ENCODE measurements around the gene SMIM41. TPM values are rescaled to one million over a fixed set of nuclear protein-coding genes. Genes with fewer than 3 reads are reported as not detected.

The SMIM41 gene
- total RNA-seq, 1 donor from 2014 or later: not detected

- TF ChIP-seq, protein P1, sequence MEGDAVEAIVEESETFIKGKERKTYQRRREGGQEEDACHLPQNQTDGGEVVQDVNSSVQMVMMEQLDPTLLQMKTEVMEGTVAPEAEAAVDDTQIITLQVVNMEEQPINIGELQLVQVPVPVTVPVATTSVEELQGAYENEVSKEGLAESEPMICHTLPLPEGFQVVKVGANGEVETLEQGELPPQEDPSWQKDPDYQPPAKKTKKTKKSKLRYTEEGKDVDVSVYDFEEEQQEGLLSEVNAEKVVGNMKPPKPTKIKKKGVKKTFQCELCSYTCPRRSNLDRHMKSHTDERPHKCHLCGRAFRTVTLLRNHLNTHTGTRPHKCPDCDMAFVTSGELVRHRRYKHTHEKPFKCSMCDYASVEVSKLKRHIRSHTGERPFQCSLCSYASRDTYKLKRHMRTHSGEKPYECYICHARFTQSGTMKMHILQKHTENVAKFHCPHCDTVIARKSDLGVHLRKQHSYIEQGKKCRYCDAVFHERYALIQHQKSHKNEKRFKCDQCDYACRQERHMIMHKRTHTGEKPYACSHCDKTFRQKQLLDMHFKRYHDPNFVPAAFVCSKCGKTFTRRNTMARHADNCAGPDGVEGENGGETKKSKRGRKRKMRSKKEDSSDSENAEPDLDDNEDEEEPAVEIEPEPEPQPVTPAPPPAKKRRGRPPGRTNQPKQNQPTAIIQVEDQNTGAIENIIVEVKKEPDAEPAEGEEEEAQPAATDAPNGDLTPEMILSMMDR (IDR thresholded peaks at IDR 0.05; ENCODE audit: insufficient read depth, low read length, poor library complexity, severe bottlenecking): no peak
- peaks cover 3% of the 10 kb centered on the region for H3K36me3 ChIP-seq (ENCODE audit: control insufficient read depth, insufficient read depth, low read length)
- DNase-seq (ENCODE audit: low read depth): no peak
- H3K27me3 ChIP-seq (ENCODE audit: control insufficient read depth, insufficient read depth, low read length): no peaks in the 10 kb centered on the region
- H3K4me3 ChIP-seq (ENCODE audit: low read depth, low read length): no peak overlapping the region
These were observed 4.4 kb upstream of the SMIM41 start for GRCh38 chr12:52074971-52075724.

DNA sequence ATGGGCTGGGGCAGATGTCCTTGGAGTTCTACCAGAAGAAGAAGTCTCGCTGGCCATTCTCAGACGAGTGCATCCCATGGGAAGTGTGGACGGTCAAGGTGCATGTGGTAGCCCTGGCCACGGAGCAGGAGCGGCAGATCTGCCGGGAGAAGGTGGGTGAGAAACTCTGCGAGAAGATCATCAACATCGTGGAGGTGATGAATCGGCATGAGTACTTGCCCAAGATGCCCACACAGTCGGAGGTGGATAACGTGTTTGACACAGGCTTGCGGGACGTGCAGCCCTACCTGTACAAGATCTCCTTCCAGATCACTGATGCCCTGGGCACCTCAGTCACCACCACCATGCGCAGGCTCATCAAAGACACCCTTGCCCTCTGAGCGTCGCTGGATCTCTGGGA lies 2.7 kb upstream of the SMIM41 start:
- no peaks in the 10 kb centered on the region for H3K27me3 ChIP-seq (ENCODE audit: control insufficient read depth, insufficient read depth, low read length)
- no peak overlapping the region for H3K4me3 ChIP-seq (ENCODE audit: low read depth, low read length)
- TF ChIP-seq, protein P1 (IDR thresholded peaks at IDR 0.05; ENCODE audit: insufficient read depth, low read length, poor library complexity, severe bottlenecking): no peak
- DNase-seq (ENCODE audit: low read depth): no peak
- peaks cover 3% of the 10 kb centered on the region for H3K36me3 ChIP-seq (ENCODE audit: control insufficient read depth, insufficient read depth, low read length)

DNA sequence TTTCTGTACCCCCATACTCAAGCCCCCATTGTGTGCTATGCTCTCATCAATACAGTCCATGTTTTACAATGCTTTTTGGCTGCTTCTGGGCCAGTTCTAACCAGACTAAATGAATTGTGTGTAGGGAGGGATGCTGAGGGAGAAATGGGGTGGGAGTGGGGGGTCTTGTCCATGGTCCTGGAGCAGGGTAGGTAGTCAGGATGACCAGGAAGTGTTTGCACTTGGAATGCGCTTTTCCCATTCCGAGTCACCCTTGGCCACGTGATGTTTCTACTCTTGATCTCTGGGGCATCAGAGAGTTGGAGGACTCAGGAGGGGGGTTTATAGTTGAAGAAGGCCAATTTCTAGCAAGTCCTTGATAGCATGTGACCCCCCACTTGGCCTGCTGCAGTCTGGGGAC lies 1.2 kb upstream of the SMIM41 start:
- no peak overlapping the region for H3K4me3 ChIP-seq (ENCODE audit: low read depth, low read length)
- DNase-seq (ENCODE audit: low read depth): no peak
- TF ChIP-seq, protein P1 (IDR thresholded peaks at IDR 0.05; ENCODE audit: insufficient read depth, low read length, poor library complexity, severe bottlenecking): no peak
- no peaks in the 10 kb centered on the region for H3K27me3 ChIP-seq (ENCODE audit: control insufficient read depth, insufficient read depth, low read length)
- H3K36me3 ChIP-seq (ENCODE audit: control insufficient read depth, insufficient read depth, low read length): peaks cover 3% of the 10 kb centered on the region

DNA sequence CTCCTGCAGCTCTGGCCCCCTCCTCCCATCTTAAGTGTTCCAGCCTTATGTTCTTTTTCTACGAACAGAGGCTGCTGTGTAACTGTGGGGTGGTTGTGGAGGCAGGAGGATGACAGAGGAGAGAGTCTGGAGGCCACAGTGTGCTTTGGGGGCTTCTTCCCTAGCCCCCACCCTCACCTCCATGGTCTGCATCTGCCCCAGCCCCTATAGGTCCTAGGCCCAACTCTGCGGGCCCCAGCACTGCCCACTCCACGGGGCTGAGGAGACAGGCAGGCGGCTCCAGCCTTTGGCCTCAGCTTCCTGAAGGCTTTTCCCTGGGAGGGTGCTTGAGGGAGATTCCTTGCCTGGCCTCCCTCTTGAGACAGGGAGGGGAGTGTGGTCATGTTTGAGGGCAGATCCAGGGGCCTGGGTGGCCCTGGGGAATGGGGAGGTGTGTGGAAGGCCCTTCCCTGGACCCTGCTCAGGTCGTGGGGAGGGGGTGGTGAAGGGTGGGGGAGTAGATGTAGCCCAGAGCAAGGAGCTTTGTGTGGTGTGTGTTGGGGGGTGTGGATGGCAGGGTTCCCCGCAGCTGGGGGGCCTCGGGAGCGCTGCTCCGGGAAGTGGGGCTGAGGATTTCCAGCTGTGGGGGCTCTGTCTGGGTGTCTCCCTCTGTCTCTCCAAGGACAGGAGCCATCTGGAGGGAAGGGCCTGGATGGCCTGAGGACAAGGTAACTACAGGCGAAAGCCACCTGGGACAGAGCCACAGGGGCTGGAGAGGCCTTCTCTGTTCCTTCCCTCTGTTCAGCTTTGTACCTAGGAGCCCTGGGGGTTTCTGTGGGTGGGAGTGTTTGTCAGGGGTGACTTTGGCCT lies 1.1 kb downstream of the SMIM41 start:
- no peak overlapping the region for H3K4me3 ChIP-seq (ENCODE audit: low read depth, low read length)

DNA sequence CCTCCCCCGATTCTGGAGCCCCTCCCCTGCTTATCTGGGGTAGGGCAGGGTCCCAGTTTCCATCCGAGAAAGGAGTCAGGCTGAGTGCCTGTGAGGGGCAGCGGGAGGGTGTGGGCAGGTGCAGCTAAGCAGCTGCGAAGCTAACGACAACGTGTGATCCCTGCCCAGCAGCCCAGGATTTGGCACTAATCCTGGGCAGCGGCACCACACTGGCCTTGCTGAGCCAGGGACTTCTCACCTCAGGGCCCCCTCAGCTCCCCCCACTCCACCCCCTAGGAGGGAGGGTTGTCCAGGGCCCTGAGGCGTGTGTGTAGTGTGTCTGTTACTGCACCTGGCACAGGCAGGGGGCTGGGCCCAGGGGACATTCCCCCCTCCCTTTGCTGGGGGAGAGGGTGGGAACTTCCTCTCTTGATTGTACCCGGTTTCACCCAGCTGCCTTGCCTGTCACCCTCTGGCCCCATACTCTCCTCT lies 1.8 kb downstream of the SMIM41 start:
- no peak for DNase-seq (ENCODE audit: low read depth)
- TF ChIP-seq, protein P1 (IDR thresholded peaks at IDR 0.05; ENCODE audit: insufficient read depth, low read length, poor library complexity, severe bottlenecking): no peak
- Histone ChIP-seq H3K36me3 (ENCODE audit: control insufficient read depth, insufficient read depth, low read length) (peaks cover 2% of the 10 kb centered on the region), H3K27me3 (ENCODE audit: control insufficient read depth, insufficient read depth, low read length) (peaks cover 6% of the 10 kb centered on the region), H3K4me3 (ENCODE audit: low read depth, low read length) (no peak overlapping the region)

More for the DNA sequence above, 1.1 kb downstream of the SMIM41 start:
- TF ChIP-seq, protein P1 (IDR thresholded peaks at IDR 0.05; ENCODE audit: insufficient read depth, low read length, poor library complexity, severe bottlenecking): no peak
- no peak for DNase-seq (ENCODE audit: low read depth)
- H3K36me3 ChIP-seq (ENCODE audit: control insufficient read depth, insufficient read depth, low read length): peaks cover 3% of the 10 kb centered on the region
- H3K27me3 ChIP-seq (ENCODE audit: control insufficient read depth, insufficient read depth, low read length): no peaks in the 10 kb centered on the region

Data from kidney epithelial cell (primary cell).